ENCODE data around the gene PDLIM3.

Gene PDLIM3

DNA sequence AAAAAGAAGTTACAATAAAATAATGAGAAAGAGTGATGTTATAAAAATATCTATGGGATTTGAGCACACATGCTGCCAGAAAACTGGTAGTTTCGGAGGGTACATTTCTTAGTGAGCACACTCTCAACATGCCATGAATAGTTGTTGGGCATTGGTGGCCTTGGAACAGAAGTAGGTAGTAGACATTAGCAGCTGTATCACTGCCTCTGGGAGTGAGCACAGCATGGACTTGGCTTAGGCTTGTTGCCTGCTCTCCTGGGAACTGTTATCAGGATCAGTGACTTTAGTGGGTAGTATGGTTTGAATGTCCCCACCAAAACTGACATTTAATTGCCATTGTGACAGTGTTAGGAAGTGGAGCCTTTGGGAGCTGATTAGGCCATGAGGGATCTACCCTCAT lies 13.3 kb upstream of the PDLIM3 start:
- TF ChIP-seq TAF1 (IDR thresholded peaks at IDR 0.05; ENCODE audit: borderline replicate concordance, insufficient read depth, low read length) = no peak
- no peak for TF ChIP-seq POLR2AphosphoS5 (IDR thresholded peaks at IDR 0.05; ENCODE audit: low read depth, low read length)
- TF ChIP-seq, protein P1, sequence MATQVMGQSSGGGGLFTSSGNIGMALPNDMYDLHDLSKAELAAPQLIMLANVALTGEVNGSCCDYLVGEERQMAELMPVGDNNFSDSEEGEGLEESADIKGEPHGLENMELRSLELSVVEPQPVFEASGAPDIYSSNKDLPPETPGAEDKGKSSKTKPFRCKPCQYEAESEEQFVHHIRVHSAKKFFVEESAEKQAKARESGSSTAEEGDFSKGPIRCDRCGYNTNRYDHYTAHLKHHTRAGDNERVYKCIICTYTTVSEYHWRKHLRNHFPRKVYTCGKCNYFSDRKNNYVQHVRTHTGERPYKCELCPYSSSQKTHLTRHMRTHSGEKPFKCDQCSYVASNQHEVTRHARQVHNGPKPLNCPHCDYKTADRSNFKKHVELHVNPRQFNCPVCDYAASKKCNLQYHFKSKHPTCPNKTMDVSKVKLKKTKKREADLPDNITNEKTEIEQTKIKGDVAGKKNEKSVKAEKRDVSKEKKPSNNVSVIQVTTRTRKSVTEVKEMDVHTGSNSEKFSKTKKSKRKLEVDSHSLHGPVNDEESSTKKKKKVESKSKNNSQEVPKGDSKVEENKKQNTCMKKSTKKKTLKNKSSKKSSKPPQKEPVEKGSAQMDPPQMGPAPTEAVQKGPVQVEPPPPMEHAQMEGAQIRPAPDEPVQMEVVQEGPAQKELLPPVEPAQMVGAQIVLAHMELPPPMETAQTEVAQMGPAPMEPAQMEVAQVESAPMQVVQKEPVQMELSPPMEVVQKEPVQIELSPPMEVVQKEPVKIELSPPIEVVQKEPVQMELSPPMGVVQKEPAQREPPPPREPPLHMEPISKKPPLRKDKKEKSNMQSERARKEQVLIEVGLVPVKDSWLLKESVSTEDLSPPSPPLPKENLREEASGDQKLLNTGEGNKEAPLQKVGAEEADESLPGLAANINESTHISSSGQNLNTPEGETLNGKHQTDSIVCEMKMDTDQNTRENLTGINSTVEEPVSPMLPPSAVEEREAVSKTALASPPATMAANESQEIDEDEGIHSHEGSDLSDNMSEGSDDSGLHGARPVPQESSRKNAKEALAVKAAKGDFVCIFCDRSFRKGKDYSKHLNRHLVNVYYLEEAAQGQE (IDR thresholded peaks at IDR 0.05; ENCODE audit: insufficient read depth in 1 of 2, low read depth in 2 of 2, low read length in 2 of 2) = no peak
- no peak for TF ChIP-seq FOXP2 (optimal IDR thresholded peaks at IDR 0.05; ENCODE audit: borderline replicate concordance, extremely low read depth, extremely low read length, insufficient read depth)
- no peak for TF ChIP-seq SIN3A (IDR thresholded peaks at IDR 0.05; ENCODE audit: borderline replicate concordance, insufficient read depth, low read length)

DNA sequence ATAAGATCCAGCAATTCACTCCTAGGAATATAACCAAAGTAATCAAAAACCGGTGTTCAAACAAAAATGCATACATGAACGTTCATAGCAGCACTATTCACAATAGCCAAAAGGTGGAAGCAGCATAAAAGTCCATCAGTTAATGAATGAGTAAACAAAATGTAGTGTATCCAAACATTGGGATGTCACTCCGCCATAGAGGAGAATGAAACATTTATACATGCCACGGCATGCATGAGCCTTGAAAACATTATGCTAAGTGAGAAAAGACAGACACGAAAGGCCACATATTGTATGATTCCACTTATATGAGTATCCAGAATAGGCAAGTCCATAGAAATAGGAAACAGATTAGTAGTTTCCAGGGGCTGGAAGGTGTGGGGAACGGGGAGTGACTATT lies 11.0 kb upstream of the PDLIM3 start:
- TF ChIP-seq FOXP2 (optimal IDR thresholded peaks at IDR 0.05; ENCODE audit: borderline replicate concordance, extremely low read depth, extremely low read length, insufficient read depth) (no peak), POLR2AphosphoS5 (IDR thresholded peaks at IDR 0.05; ENCODE audit: low read depth, low read length) (no peak), TAF1 (IDR thresholded peaks at IDR 0.05; ENCODE audit: borderline replicate concordance, insufficient read depth, low read length) (no peak), SIN3A (IDR thresholded peaks at IDR 0.05; ENCODE audit: borderline replicate concordance, insufficient read depth, low read length) (no peak)
- TF ChIP-seq, protein P1 (IDR thresholded peaks at IDR 0.05; ENCODE audit: insufficient read depth in 1 of 2, low read depth in 2 of 2, low read length in 2 of 2) = no peak

DNA sequence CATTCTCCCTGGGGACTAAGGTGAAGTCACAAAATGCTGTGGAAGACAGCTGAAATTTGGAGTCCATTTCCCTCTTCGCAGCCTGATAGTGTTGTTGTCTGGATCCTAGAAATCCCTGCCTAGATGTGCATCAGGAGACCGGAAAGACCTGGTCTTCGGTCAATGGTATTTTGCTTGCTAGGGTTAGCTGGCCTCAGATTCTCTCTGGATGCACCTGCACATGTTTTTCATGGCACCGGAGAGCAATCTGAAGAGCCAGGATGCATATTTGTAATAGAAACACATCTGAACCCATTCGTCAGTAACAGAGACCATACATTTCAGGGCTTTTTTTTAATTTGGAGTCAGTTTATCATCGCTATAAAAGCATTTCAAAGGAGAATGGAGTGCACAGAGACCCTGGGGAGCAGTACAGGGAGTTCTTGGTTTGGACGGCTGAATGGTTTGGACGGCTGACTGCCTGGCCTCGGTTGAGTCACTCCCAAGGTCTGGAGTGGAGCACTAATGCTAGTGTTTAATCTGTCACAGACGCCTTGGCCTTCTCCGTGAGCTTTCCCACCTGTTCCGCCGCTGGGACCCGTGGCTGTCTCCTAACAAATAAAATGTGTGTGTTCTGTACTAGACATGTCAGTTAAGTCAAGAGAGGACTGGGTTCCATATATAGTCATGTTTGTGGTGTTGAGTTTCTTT lies 7.5 kb upstream of the PDLIM3 start:
- TF ChIP-seq, protein P1 (IDR thresholded peaks at IDR 0.05; ENCODE audit: insufficient read depth in 1 of 2, low read depth in 2 of 2, low read length in 2 of 2) = no peak
- TF ChIP-seq POLR2AphosphoS5 (IDR thresholded peaks at IDR 0.05; ENCODE audit: low read depth, low read length) (no peak), TAF1 (IDR thresholded peaks at IDR 0.05; ENCODE audit: borderline replicate concordance, insufficient read depth, low read length) (no peak), FOXP2 (optimal IDR thresholded peaks at IDR 0.05; ENCODE audit: borderline replicate concordance, extremely low read depth, extremely low read length, insufficient read depth) (no peak), SIN3A (IDR thresholded peaks at IDR 0.05; ENCODE audit: borderline replicate concordance, insufficient read depth, low read length) (no peak)

DNA sequence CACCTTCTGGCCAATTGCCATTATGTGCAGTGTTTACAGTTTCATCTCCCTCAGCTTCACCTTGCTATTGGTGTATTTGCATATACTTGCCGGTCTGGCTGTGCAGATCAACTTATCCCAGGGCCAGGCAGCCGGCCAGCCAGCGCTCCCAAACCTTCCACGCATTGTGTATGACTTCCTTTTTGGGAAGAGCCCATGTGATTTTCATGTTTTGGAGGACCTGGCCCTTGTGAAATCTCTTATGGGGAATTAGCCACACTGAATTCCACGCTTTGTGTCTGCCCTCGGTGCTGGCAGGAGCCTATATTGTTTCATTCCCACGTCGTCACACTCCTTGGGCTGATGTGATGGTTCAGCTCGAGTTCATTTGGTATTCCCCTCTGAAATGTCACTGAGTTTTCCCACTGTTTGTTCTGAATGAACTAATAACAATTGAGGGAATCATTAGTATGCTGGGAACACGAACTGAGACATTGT lies 6.0 kb upstream of the PDLIM3 start:
- TF ChIP-seq FOXP2 (optimal IDR thresholded peaks at IDR 0.05; ENCODE audit: borderline replicate concordance, extremely low read depth, extremely low read length, insufficient read depth) (no peak), SIN3A (IDR thresholded peaks at IDR 0.05; ENCODE audit: borderline replicate concordance, insufficient read depth, low read length) (no peak), POLR2AphosphoS5 (IDR thresholded peaks at IDR 0.05; ENCODE audit: low read depth, low read length) (no peak), TAF1 (IDR thresholded peaks at IDR 0.05; ENCODE audit: borderline replicate concordance, insufficient read depth, low read length) (no peak)
- TF ChIP-seq, protein P1 (IDR thresholded peaks at IDR 0.05; ENCODE audit: insufficient read depth in 1 of 2, low read depth in 2 of 2, low read length in 2 of 2) = no peak
